Femur (tissue), 1 donor: Measurements from ENCODE around the gene DGKG.

Source experiments
- DNase-seq: peaks from one replicate; pipeline ENCODE4 v3.0.0-alpha.2; 2017

The DGKG gene

DNA sequence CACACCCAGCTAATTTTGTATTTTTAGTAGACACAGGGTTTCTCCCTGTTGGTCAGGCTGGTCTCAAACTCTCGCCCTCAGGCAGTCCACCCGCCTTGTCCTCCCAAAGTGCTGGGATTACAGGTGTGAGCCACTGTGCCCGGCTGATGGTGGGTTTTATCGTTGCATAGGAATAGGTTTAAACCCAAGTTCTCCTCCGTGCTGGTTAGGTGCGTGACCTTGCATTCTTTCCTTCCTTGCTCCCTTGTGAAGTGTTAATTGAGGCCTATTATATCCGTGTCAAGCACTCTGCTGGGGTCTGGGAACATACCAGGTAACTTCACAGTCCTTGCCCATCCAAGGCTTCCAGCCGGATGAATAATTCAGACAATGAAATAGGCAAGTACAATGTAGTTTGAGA lies 233.9 kb downstream of the DGKG start:
- DNase-seq: no peak

GRCh38 chr3:186127463-186127862 lies 234.6 kb downstream of the DGKG start:
- DNase-seq: no peak

DNA sequence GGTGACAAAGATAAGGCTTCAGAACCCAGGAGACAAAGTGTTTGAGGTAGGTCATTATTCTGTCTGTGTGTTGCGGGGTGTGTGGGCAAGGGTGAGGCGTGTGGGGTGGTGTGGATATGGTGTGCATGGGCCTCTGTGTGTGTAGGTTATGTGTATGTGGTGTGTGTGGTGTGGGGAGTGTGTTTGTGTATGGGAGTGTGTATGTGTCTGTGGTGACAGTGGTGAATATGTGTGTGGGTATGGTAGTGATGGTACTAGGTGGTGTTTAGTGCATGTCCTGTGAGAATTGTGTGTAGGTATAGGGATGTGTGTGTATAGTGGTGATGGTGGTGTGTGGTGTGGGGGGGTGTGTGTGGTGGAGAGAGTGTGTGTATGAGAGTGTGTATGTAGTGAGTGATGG lies 236.9 kb downstream of the DGKG start:
- no peak for DNase-seq

- no peak for DNase-seq
These were observed 237.4 kb downstream of the DGKG start for GRCh38 chr3:186124592-186124991.

DNA sequence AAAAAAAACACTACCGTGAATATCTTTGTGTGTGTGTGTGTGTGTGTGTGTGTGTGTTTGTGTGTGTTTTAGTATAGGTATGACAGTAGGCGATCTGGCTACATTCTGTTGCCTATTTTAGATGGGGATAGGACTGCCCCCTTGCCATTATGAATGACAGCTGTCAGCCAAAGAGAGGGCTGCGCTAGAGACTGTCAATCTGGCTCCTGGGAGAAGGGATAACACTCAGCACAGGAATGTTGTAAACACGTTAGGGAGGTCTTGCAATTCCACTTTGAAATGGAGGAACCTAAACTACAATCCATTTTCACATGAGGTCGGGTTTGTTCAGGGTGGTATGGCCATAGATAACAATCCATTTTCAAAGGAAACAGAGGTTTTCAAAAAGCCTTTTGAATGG lies 239.0 kb downstream of the DGKG start:
- no peak for DNase-seq

DNA sequence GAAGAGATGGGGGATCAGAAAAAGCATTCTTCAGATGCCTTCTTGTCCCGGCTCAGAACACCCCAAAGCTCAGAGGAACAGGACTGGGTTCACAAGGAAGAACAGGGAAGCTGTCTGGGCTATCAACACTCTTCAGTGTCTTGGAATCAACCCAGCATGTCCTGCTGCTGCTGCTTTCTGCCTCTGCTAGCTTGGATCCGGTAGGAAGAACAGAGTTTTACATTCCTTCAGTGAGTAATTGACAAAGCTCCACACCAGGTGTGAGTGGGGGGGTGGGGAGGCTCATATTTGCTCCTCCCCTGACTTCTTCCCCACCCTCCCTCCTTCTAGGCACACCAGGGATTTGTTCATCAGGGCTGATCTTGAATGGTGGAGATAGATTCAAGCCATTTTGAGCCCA lies 240.1 kb downstream of the DGKG start:
- no peak for DNase-seq

GRCh38 chr3:186121278-186121677 lies 240.8 kb downstream of the DGKG start:
- DNase-seq: no peak

- DNase-seq: no peak
These were observed 242.5 kb downstream of the DGKG start for GRCh38 chr3:186119499-186119898.

DNA sequence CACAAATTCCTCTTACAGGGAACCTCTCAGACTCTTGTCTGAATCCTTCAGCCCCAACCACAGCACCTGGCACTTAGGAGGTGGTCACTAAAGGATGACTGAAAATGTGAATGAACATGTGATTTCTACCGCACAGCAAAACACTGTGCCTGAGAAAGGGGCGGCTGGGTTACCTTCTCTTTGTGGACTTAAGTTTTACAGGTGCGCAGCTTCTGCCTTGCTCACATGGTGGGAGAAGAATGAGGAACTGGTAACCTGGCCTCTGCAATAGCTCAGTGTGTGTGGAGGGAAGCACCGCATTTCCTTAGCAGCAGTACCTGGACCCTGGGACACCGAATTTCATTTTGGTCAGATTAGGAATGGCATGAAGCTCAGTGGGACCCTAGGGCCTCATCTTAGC lies 243.3 kb downstream of the DGKG start:
- no peak for DNase-seq

GRCh38 chr3:186117521-186118134 lies 244.4 kb downstream of the DGKG start:
- no peak for DNase-seq

DNA sequence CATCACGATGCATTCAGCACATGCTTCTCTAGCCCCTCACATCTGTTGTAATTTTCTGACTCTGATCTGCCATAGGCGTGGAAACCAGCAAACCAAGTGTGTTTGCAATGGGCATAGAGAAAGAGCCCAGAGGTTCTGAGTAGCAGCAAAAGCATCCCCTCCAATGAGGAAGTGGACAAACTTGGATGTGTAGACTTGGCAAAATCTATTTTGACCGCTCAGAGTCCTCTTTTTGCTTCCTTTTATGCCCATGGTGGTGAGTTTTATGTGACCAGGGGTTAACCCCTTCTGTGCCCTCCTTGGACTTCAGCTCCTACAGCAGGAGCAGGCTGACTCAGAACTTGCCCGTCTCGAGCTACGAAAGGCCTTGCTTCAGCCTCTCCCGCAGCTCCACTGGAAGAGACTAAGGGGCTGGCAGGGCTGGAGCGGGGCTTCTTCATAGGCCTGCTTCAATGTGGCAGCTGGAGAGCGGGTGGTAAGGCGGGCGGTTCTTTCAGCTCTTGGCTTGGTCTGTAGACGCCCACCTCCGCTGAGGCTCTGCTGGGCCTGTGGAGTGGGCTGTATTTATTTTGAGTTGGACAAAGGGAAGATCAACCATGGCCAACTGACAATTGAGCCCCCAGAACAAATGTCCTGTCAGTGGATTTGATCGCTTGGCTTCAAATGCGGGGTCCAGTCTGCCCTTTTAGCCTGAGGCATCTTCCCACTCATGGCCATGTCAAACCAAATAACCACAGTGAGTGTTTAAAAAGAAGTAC lies 246.6 kb downstream of the DGKG start:
- no peak for DNase-seq

DNA sequence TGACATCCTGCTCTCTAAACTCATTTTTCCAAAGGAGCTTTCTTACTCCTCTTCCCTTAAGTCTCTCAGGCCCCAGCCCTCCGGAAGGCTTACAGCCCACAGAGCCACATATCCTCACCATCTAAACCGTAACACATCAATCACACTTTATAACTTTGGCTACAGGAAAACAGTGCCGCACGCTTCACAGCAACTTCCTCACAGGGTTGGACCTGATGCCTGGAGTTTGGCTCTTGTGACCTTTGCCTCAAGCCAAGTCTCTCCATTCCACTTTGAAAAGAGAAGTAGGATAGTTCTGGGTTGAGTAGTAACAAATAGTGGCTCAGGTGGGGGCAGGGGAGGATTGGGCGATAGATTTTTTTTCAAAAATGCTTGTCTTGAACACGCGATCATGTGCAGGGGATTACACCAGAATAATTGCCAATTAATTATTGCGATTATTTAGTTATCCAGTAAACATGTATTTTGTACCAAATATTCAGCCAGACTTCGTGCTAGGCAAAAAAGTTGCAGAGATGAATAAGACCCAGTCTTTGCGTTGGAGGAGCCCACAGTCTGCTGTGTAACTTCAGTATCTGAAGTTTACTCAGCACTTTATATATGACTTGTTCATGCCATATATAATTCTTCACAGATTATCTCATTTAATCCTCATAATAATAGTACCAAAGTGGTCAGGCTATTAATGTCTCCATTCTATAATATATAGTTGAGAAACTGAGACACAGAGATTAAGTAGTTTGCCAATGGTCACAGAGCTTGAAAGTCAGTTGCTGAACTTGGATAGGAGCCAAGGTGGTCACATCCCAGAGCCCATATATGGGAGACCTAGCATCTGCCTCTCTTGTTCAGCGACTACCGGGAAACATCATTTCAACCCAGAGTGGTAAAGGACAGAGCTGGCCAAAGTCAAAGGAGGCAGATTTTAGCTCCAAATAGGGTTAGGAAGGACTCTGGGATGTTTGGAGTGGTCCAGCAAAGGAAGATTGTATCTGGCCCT lies 250.8 kb downstream of the DGKG start:
- no peak for DNase-seq

GRCh38 chr3:186109897-186110803 lies 251.9 kb downstream of the DGKG start:
- peak; percentile 63 for DNase-seq

DNA sequence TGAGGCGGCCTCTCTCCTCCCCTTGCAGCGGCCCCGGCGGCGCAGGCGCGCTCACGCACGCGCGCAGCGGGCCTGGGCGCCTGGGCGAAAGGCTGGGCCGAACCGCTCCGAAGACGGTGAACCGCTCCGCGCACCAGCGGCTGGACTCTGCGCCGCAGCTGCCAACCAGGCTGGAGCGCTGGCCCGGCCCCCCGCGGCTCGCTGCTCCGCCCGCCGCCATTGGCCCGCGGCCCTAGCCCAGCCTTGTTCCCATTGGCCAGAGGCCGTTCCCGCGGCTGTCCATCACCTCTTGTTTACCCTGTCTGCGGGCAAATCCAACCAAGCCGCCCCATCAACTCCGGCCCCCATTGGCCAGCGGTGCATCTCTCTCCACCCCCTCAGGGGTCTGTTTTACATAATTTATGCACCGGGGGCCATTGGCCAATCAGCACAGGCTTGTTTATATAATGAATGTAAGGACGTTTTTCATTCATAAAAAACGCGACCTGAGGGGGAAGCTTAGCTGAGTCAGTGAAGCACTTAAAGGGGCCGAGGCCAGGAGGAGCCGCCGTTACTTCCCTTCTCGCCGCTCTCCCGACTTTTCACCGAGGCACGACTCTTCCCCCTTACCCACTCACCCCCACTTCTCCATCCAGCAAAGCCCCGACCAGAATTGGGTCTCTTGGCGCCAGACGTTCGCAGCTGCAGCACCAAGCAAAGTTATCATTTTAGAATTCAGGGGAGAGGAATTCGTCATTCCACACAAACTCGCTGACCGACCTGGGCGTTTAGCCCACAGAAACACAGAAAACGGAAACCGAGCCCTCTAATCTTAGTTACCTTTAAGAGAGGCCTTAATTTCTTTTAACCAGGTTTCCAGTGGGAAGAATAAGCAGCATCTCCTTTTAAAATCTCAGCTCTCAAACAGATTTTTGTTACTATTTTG lies 252.8 kb downstream of the DGKG start, which contains the start of gene ETV5:
Gene ETV5, minus strand, starts transcription at position 149 of the 925 bp plus-strand sequence. CDS start 3,221 bp downstream, outside the sequence.
- DNase-seq: peak; percentile 100

DNA sequence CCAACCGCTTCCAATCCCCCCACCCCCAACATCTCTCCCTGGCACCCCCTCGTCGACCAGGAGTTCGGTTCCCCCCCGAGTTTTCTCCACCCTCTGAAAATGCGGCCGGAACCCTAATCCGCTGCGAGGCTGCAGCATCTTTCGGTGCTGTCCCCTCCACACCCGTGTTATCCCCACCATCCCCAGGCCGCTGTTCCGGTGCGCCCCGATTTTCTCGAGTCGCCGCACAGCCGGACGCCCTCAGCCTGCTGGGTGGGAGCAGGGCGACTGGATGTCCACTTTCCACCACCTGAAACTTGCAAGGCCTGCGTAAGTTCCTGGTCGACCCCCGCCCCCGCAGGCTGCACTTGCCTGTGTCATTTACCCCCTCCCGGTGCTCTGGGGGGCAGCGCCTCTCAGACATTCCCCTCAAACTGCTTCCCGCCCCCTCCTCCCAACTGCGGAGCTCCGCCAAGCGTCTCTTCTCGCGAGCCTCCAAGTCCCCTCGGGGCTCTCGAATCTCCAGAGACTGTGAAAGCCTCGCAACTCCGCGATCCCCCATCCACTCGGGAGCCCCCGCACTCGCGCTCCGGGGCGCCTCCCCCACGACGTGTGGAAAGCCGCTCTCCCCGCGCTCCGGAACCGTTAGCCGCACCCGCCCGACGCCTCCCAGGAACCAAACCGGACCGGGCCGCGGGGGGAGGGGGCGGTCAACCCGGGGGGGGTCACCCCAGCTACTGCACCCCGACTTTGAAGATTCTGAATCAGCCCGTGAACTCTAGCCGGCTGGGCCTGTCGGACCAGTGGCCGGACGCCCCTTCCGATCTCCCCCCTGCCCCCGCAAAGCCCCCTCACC lies 253.7 kb downstream of the DGKG start:
- peak; percentile 74 for DNase-seq

DNA sequence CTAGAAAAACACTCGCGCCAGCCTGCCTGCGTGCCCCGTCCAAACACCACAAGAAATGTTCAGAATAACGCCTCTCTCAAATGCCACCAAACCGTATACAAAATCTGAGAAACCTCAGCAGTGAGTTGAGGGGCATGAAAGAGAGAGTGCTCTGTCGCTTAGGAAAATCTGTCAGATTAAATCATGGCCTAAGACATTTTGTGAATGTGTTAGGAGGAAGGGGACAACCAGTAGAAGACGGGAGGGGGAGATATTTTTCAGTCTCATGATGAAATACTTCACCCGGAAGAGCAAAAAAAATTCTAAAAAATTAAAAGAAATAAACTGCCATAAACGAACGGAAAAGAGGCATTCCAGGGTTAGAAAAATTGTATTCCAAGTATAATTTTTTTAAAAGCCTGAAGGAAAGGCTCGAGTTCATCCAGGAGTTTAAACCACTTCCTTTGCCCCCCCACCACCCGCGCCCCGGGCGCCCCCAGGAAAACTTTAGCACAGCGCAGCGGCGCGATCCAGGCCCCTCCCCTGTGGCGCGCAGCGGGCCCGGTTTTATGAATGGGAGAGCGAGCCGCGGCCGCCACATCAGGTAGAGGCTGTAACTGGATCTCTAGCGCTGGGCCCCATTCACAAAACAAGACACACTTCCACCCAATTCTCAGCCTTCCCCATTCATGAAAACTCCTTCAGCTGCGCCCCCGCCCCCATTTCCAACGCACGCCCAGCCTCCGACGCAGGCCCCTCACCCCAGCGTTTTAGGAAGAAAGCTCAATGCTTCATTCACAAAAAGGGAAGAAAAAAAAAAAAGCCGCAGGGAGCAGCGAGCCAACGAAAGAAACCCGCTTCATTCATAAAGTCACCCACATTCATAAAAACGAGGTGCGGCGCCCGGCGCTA lies 254.6 kb downstream of the DGKG start:
- peak; percentile 85 for DNase-seq

DNA sequence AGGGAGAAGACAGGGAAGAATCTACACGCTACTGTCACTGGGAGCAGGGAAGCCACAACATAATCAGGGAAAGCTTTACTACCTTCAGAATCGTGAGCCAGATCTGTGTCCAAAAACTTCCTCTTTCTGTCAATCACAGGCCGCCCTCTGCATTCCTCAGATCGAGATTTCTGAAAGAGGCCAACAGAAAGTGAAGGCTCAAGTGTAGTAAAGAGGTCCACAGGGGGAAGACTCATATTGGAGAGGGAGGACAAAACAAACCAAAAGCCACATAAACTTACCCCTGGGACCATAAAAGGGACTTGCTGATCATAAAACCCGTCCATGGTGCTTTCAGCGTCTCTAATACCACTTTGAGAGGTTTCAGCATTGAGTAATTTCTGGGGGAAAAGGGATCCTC lies 256.5 kb downstream of the DGKG start:
- no peak for DNase-seq

- DNase-seq: no peak
These were observed 259.3 kb downstream of the DGKG start for GRCh38 chr3:186102687-186103086.

DNA sequence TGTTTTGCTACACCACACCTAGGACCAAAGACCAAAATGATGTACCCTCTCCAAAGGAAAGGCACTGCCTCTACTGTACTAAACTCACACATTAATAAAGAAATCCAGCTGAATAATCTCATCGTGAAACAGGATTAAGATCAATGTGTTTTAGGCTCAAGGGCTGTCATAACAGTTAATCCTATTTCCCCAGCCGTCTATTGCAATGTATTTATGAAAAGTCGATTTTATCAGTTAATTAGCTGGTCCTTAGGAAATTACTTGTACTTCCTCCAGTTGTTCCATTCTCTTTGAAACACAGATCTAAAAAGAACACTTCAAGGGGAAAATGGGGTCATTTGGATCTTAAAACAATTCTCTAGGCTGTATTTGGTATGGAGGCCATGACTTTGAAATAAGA lies 261.6 kb downstream of the DGKG start:
- DNase-seq: no peak
